HEK293 (cell line): ENCODE measurements around the gene ADAM33.

Experiments
- CTCF ChIP-seq: fragments of 450-650 bp; formaldehyde crosslinking; IDR thresholded peaks from 2 replicates; pipeline ENCODE4 v1.5.1; 2016; ENCODE audit warnings: missing biosample characterization, missing genetic modification characterization
- GLI2 ChIP-seq: fragments of 450-650 bp; formaldehyde crosslinking; IDR thresholded peaks from 2 replicates; pipeline ENCODE4; 2017; ENCODE audit warnings: missing biosample characterization, missing genetic modification characterization, low read depth, borderline replicate concordance
- HOXC10 ChIP-seq: sonication (generic); formaldehyde crosslinking; IDR thresholded peaks from 2 replicates; pipeline ENCODE4 v1.8.1; 2023; ENCODE audit warnings: mild to moderate bottlenecking, missing genetic modification reagents
- MEIS1 ChIP-seq: sonication (generic); formaldehyde crosslinking; IDR thresholded peaks from 2 replicates; pipeline ENCODE4 v1.8.1; 2022; ENCODE audit warnings: missing genetic modification reagents, mild to moderate bottlenecking, borderline replicate concordance
- PRDM4 ChIP-seq: fragments of 450-650 bp; formaldehyde crosslinking; IDR thresholded peaks from 2 replicates; pipeline ENCODE4 v1.5.1; 2017; ENCODE audit warnings: missing biosample characterization, missing genetic modification characterization
- SP2 ChIP-seq: fragments of 450-650 bp; formaldehyde crosslinking; IDR thresholded peaks from 2 replicates; pipeline ENCODE4 v1.5.1; 2016; ENCODE audit warnings: missing biosample characterization, missing genetic modification characterization
- ZEB2 ChIP-seq: fragments of 450-650 bp; formaldehyde crosslinking; IDR thresholded peaks from 2 replicates; pipeline ENCODE4 v1.5.1; 2016; ENCODE audit warnings: missing biosample characterization, missing genetic modification characterization
- ZNF280D ChIP-seq: fragments of 450-650 bp; formaldehyde crosslinking; IDR thresholded peaks from 2 replicates; pipeline ENCODE4 v1.5.1; 2016; ENCODE audit warnings: missing biosample characterization, missing genetic modification characterization
- ZNF449 ChIP-seq: fragments of 450-650 bp; formaldehyde crosslinking; IDR thresholded peaks from 2 replicates; pipeline ENCODE4 v1.5.1; 2017; ENCODE audit warnings: missing biosample characterization, mild to moderate bottlenecking, missing genetic modification characterization, moderate library complexity
- ZNF530 ChIP-seq: fragments of 450-650 bp; formaldehyde crosslinking; IDR thresholded peaks from 2 replicates; pipeline ENCODE4 v1.5.1; 2016; ENCODE audit warnings: low read depth, missing biosample characterization, missing genetic modification characterization
- ZNF792 ChIP-seq: fragments of 450-650 bp; formaldehyde crosslinking; IDR thresholded peaks from 2 replicates; pipeline ENCODE4 v1.5.1; 2016; ENCODE audit warnings: missing biosample characterization, missing genetic modification characterization

GRCh38 chr20:3701061-3701998 is 19.5 kb upstream of the ADAM33 start:
- TF ChIP-seq CTCF (tag by site-specific recombination) (no peak), ZNF280D (no peak), ZNF530 (tag by site-specific recombination) (no peak), PRDM4 (tag by site-specific recombination) (no peak), GLI2 (tag by site-specific recombination) (no peak), SP2 (no peak), HOXC10 (CRISPR knock-in tag) (no peak), ZEB2 (tag by site-specific recombination) (no peak), ZNF449 (tag by site-specific recombination) (no peak), ZNF792 (tag by site-specific recombination) (no peak), MEIS1 (CRISPR knock-in tag) (no peak)
